Panc1 (cell line): ENCODE data around the gene MAGI1. TPM values are rescaled to one million over a fixed set of nuclear protein-coding genes. Genes with fewer than 3 reads are reported as not detected.

Source experiments
- ATAC-seq: fragments of 200-7000 bp; cut with Tn5 transposase; 2 replicates; pipeline ENCODE4 v1.9.1; 2020; ENCODE audit warnings: mild to moderate bottlenecking, moderate library complexity
- BruUV-seq: library from RNA; stranded (reverse); fragments of 400-500 nt; replicated peaks from 2 replicates; lab custom pipeline; 2021; lab: Mats Ljungman, UMichigan
- CTCF ChIA-PET: fragments of 300-600 bp; sonication (Branson Sonifier 250); formaldehyde crosslinking; loops from one replicate; lab custom pipeline; 2022; ENCODE audit warnings: antibody characterized with exemption; lab: Charles Lee
- POLR2A ChIA-PET: fragments of 300-600 bp; sonication (Branson Sonifier 250); formaldehyde crosslinking; loops from one replicate; lab custom pipeline; 2022; ENCODE audit warnings: antibody characterized with exemption; lab: Charles Lee
- DNase-seq: peaks from one replicate; pipeline ENCODE4 v3.0.0-alpha.2; 2010; ENCODE audit warnings: low read depth, low spot score
- H3K27ac ChIP-seq: 2 replicates; pipeline ENCODE4 v1.5.1; 2011; ENCODE audit warnings: mild to moderate bottlenecking, low read length, inconsistent platforms
- H3K27me3 ChIP-seq: fragments of 200-500 bp; sonication (Bioruptor generic); 2 replicates; pipeline ENCODE4 v1.6.0; 2014; ENCODE audit warnings: low read length, inconsistent platforms; ENCODE audit not compliant: control insufficient read depth, insufficient read depth
- H3K36me3 ChIP-seq: fragments of 200-500 bp; sonication (Bioruptor generic); 2 replicates; pipeline ENCODE4 v1.5.1; 2014; ENCODE audit warnings: inconsistent platforms, mild to moderate bottlenecking, low read length, moderate library complexity; ENCODE audit not compliant: control insufficient read depth, insufficient read depth
- H3K4me1 ChIP-seq: 2 replicates; pipeline ENCODE4 v1.5.1; 2011; ENCODE audit warnings: inconsistent platforms, mild to moderate bottlenecking, low read length, moderate library complexity; ENCODE audit not compliant: control insufficient read depth, insufficient read depth
- H3K4me3 ChIP-seq, 2 experiments: 2 replicates each; pipeline ENCODE4 v1.5.1; 2011 to 2012; ENCODE audit warnings: low read depth in 2 of 2, low read length in 2 of 2, mild to moderate bottlenecking in 2 of 2, inconsistent platforms in 1 of 2, moderate library complexity in 1 of 2
- H3K9me3 ChIP-seq: fragments of 200-500 bp; sonication (Bioruptor generic); 2 replicates; pipeline ENCODE4 v1.5.1; 2014; ENCODE audit warnings: low read depth, mild to moderate bottlenecking, inconsistent platforms, low read length, moderate library complexity; ENCODE audit not compliant: control insufficient read depth, insufficient read depth
- CTCF ChIP-seq: fragments of 450-650 bp; IDR thresholded peaks from 2 replicates; pipeline ENCODE4 v1.5.1; 2017; ENCODE audit warnings: mild to moderate bottlenecking
- POLR2AphosphoS5 ChIP-seq: IDR thresholded peaks from 2 replicates; pipeline ENCODE4 v1.6.1; 2012; ENCODE audit warnings: mild to moderate bottlenecking, low read depth, low read length, moderate library complexity
- SIN3A ChIP-seq: IDR thresholded peaks from 2 replicates; pipeline ENCODE4 v1.6.1; 2012; ENCODE audit warnings: low read depth, mild to moderate bottlenecking, low read length, moderate library complexity, borderline replicate concordance; ENCODE audit not compliant: insufficient read depth
- TCF7L2 ChIP-seq: IDR thresholded peaks from 2 replicates; pipeline ENCODE4 v1.6.1; 2011; ENCODE audit warnings: mild to moderate bottlenecking, low read depth, low read length, inconsistent platforms
- in situ Hi-C: cut with HindIII; loops from 2 replicates; pipeline ENCODE4 v1.10.0; 2016; ENCODE audit warnings: low sequenced_read_pairs, low pct_unique_long_range_greater_than_20kb
- intact Hi-C: fragments of 100-400 bp; cut with micrococcal nuclease; formaldehyde crosslinking; loops from one replicate; pipeline ENCODE4 v1.10.0; 2022; ENCODE audit not compliant: unreplicated experiment
- total RNA-seq: library from RNA; stranded (reverse); gene quantifications from one replicate; pipeline ENCODE4 v1.2.1, GENCODE V29; 2021; ENCODE audit not compliant: unreplicated experiment
- TF ChIP-seq, protein P1 (sequence below), 2 experiments: IDR thresholded peaks; 2 replicates each; pipeline ENCODE4 v1.6.1; 2011 to 2012; ENCODE audit warnings: low read depth in 2 of 2, control low read depth in 1 of 2, low read length in 1 of 2, mild to moderate bottlenecking in 1 of 2, moderate library complexity in 1 of 2; ENCODE audit not compliant: insufficient read depth in 1 of 2

Gene MAGI1
- total RNA-seq, 1 experiment from 2014 or later, result 9.5 TPM

- CTCF ChIA-PET, result no interaction called here
- TF ChIP-seq, protein P1, sequence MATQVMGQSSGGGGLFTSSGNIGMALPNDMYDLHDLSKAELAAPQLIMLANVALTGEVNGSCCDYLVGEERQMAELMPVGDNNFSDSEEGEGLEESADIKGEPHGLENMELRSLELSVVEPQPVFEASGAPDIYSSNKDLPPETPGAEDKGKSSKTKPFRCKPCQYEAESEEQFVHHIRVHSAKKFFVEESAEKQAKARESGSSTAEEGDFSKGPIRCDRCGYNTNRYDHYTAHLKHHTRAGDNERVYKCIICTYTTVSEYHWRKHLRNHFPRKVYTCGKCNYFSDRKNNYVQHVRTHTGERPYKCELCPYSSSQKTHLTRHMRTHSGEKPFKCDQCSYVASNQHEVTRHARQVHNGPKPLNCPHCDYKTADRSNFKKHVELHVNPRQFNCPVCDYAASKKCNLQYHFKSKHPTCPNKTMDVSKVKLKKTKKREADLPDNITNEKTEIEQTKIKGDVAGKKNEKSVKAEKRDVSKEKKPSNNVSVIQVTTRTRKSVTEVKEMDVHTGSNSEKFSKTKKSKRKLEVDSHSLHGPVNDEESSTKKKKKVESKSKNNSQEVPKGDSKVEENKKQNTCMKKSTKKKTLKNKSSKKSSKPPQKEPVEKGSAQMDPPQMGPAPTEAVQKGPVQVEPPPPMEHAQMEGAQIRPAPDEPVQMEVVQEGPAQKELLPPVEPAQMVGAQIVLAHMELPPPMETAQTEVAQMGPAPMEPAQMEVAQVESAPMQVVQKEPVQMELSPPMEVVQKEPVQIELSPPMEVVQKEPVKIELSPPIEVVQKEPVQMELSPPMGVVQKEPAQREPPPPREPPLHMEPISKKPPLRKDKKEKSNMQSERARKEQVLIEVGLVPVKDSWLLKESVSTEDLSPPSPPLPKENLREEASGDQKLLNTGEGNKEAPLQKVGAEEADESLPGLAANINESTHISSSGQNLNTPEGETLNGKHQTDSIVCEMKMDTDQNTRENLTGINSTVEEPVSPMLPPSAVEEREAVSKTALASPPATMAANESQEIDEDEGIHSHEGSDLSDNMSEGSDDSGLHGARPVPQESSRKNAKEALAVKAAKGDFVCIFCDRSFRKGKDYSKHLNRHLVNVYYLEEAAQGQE (IDR thresholded peaks at IDR 0.05; ENCODE audit: insufficient read depth in 1 of 2, low read depth in 2 of 2, low read length in 1 of 2), result no peak
- TF ChIP-seq SIN3A (no peak), POLR2AphosphoS5 (no peak), CTCF (no peak), TCF7L2 (no peak)
- H3K9me3 ChIP-seq, result no peaks in the 10 kb centered on the region
- no TSS peak for BruUV-seq
- H3K27me3 ChIP-seq, result no peaks in the 10 kb centered on the region
- in situ Hi-C loops (no loop called here), intact Hi-C loops (no loop called here)
- no peak overlapping the region for H3K27ac ChIP-seq
- no peak for ATAC-seq
- POLR2A ChIA-PET, result no interaction called here
- H3K36me3 ChIP-seq, result no peaks in the 10 kb centered on the region
- no peak overlapping the region for H3K4me3 ChIP-seq
- no peaks in the 10 kb centered on the region for H3K4me1 ChIP-seq
- no peak for DNase-seq
Measured at GRCh38 chr3:65793495-65794200, 245.1 kb downstream of the MAGI1 start.

GRCh38 chr3:65788461-65788860, 250.3 kb downstream of the MAGI1 start:
- Histone ChIP-seq H3K36me3 (no peaks in the 10 kb centered on the region), H3K4me3 (no peak overlapping the region), H3K9me3 (no peaks in the 10 kb centered on the region), H3K27ac (no peak overlapping the region), H3K4me1 (no peaks in the 10 kb centered on the region), H3K27me3 (no peaks in the 10 kb centered on the region)
- DNase-seq (no peak), ATAC-seq (no peak)
- no TSS peak for BruUV-seq
- POLR2A ChIA-PET, result no interaction called here
- TF ChIP-seq TCF7L2 (no peak), CTCF (no peak), SIN3A (no peak), POLR2AphosphoS5 (no peak)
- TF ChIP-seq, protein P1 (IDR thresholded peaks at IDR 0.05; ENCODE audit: insufficient read depth in 1 of 2, low read depth in 2 of 2, low read length in 1 of 2), result no peak
- intact Hi-C loops (no loop called here), in situ Hi-C loops (no loop called here)
- CTCF ChIA-PET, result no interaction called here
